Immature natural killer cell (primary cell): ENCODE measurements around the gene ACAD11. TPM values are rescaled to one million over a fixed set of nuclear protein-coding genes. Genes with fewer than 3 reads are reported as not detected.
A peak's percentile ranks its signal among the peaks of the same experiment; 100 is the strongest.

Experiments
- DNase-seq, 3 donors: peaks; one replicate each; pipeline ENCODE4 v3.0.0; 2022; ENCODE audit warnings: mixed read lengths in 1 of 3
- H3K27ac Mint-ChIP-seq, 6 donors: one replicate each; pipeline ENCODE4 v1.8.0; 2020; ENCODE audit warnings: mixed read lengths in 6 of 6, mild to moderate bottlenecking in 5 of 6, inconsistent platforms in 4 of 6, moderate library complexity in 3 of 6
- H3K27me3 Mint-ChIP-seq, 3 donors: one replicate each; pipeline ENCODE4 v1.8.0; 2020 to 2021; ENCODE audit warnings: low read depth in 3 of 3, mild to moderate bottlenecking in 3 of 3, mixed read lengths in 3 of 3, moderate library complexity in 3 of 3, inconsistent platforms in 1 of 3
- H3K36me3 Mint-ChIP-seq, 3 donors: one replicate each; pipeline ENCODE4 v1.8.0; 2020; ENCODE audit warnings: mixed read lengths in 3 of 3, inconsistent platforms in 2 of 3, mild to moderate bottlenecking in 2 of 3
- H3K4me1 Mint-ChIP-seq, 2 donors: one replicate each; pipeline ENCODE4 v1.8.0; 2020; ENCODE audit warnings: inconsistent platforms in 2 of 2, mild to moderate bottlenecking in 2 of 2, mixed read lengths in 2 of 2, moderate library complexity in 1 of 2
- H3K4me3 Mint-ChIP-seq, 5 donors: one replicate each; pipeline ENCODE4 v1.8.0; 2020; ENCODE audit warnings: mild to moderate bottlenecking in 5 of 5, mixed read lengths in 5 of 5, inconsistent platforms in 3 of 5, moderate library complexity in 3 of 5
- H3K9me3 Mint-ChIP-seq, 6 donors: one replicate each; pipeline ENCODE4 v1.8.0; 2020; ENCODE audit warnings: mild to moderate bottlenecking in 6 of 6, mixed read lengths in 6 of 6, inconsistent platforms in 4 of 6, moderate library complexity in 3 of 6
- polyA plus RNA-seq, 3 donors: library from polyadenylated mRNA; unstranded; fragments of 300-500 nt; fragmentation: Illumina TruSeq; gene quantifications; one replicate each; pipeline ENCODE4 v1.2.3, GENCODE V29; 2021

The ACAD11 gene
- polyA plus RNA-seq, 3 donors from 2014 or later = 0.46 to 3.9 (median 1.8) TPM

DNA sequence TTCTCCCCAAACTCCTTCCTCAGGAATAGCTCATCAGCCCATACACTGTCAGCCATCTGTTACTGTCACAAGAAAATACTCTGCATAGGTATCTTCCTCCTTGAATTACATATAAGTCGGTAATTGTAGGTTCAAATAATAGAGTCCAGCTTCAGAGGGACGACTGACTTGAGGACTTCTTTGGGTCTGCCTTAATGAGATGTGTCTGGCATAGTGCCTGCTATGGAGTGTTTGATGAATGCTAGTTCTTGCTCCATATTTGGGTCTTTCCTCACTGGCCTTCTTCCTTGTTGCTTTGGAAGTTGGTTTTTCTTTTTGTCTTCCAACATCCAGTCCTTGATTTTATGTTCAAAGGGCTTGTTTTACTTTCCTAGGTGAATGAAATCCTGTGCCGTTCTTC lies 129.0 kb downstream of the ACAD11 start:
- Mint-ChIP-seq H3K4me1 (no peaks in the 10 kb centered on the region), H3K27ac (no peak overlapping the region), H3K36me3 (peaks cover 18 to 50% (median 39%) of the 10 kb centered on the region in 3 donors)

DNA sequence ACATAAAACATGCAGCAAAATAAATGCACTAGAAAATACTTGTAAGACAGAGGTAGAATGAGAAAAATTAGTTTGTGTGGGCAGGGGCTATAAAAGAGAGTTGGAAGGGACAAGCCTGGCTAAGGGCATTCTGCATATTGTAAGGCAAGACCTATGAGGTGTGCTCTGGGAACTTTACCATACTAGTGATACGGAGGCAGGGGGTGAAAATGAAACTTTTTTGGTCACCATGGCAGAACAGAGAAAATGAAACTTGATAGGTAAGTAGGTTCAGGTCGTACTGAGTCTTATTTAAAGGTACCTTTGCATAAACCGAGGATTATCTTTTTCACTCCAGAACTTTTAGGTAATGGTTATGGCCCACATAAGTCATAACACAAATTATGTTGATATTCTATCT lies 137.3 kb downstream of the ACAD11 start:
- peaks cover 14 to 51% (median 29%) of the 10 kb centered on the region in 3 donors for H3K36me3 Mint-ChIP-seq
- peak overlapping the region in 2 of 6 donors; percentile 15 to 35 for H3K27ac Mint-ChIP-seq
- no peak overlapping the region for H3K4me3 Mint-ChIP-seq
- H3K9me3 Mint-ChIP-seq = no peaks in the 10 kb centered on the region
- no peaks in the 10 kb centered on the region for H3K4me1 Mint-ChIP-seq
- H3K27me3 Mint-ChIP-seq = no peaks in the 10 kb centered on the region
- DNase-seq = no peak

More for the DNA sequence above, 129.0 kb downstream of the ACAD11 start:
- no peaks in the 10 kb centered on the region for H3K9me3 Mint-ChIP-seq
- H3K27me3 Mint-ChIP-seq = no peaks in the 10 kb centered on the region
- H3K4me3 Mint-ChIP-seq = no peak overlapping the region
- no peak for DNase-seq

DNA sequence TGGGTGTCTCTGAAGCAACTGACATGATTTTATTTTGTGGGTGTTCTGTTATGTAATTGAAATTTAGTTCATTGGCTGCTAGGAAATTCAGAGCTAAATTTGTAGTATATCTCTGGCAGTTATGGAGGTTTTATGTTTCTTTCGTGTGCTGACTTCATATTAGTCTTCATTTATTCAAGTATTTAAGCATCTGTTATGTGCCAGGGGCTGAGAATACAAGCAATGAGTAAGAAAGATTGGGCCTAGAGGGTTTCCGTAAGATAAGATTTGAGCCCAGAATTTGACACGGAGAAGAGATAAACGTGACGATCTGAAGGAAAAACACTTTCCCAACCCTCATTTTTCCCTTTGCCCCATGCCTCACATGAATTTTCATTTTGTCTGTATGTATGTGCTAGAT lies 137.7 kb downstream of the ACAD11 start:
- no peak overlapping the region for H3K4me3 Mint-ChIP-seq

DNA sequence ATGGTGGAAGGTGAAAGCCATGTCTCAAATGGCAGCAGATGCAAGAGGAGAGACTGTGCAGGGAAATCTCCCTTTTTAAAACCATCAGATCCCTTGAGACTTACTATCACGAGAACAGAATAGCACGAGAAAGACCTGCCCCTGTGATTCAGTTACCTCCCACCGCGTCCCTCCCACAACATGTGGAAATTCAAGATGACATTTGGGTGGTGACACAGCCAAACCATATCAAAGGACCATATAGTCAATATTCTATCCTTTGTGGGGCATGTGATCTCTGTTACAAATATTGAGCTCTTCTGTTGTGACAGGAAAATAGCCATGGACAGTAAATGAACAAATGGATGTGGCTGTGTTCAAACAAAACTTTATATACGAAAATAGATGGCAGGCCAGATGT lies 139.7 kb downstream of the ACAD11 start:
- Mint-ChIP-seq H3K27me3 (no peaks in the 10 kb centered on the region), H3K4me3 (no peak overlapping the region), H3K9me3 (no peaks in the 10 kb centered on the region), H3K27ac (peak overlapping the region in 1 of 6 donors; percentile 45), H3K36me3 (peaks cover 18 to 53% (median 31%) of the 10 kb centered on the region in 3 donors), H3K4me1 (no peaks in the 10 kb centered on the region)
- no peak for DNase-seq

More for the DNA sequence above, 137.7 kb downstream of the ACAD11 start:
- H3K9me3 Mint-ChIP-seq = no peaks in the 10 kb centered on the region
- H3K36me3 Mint-ChIP-seq = peaks cover 17 to 54% (median 33%) of the 10 kb centered on the region in 3 donors
- no peak for DNase-seq
- no peaks in the 10 kb centered on the region for H3K4me1 Mint-ChIP-seq
- no peaks in the 10 kb centered on the region for H3K27me3 Mint-ChIP-seq
- H3K27ac Mint-ChIP-seq = no peak overlapping the region

DNA sequence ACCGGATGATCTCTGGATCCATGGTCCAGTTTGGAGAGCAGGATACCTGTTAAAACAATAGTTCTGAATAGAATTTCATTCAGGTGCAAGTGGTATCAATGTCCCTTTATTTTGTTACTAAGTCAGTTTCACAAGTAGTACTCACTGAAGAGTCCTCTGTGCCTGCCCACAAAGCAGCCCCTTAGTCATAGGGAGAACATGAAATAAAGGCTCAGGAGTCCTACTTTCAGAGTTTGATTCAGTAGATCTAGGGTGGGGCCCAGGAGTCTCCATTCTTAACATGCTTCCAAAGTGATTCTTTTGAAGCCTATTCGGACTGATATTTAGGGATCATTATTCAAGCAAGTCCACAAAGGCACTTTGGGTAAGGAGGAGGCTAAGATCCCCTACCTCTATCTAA lies 142.3 kb downstream of the ACAD11 start:
- Mint-ChIP-seq H3K36me3 (peaks cover 26 to 49% (median 36%) of the 10 kb centered on the region in 3 donors), H3K27ac (no peak overlapping the region), H3K9me3 (no peaks in the 10 kb centered on the region), H3K27me3 (no peaks in the 10 kb centered on the region), H3K4me3 (no peak overlapping the region), H3K4me1 (no peaks in the 10 kb centered on the region)
- no peak for DNase-seq

DNA sequence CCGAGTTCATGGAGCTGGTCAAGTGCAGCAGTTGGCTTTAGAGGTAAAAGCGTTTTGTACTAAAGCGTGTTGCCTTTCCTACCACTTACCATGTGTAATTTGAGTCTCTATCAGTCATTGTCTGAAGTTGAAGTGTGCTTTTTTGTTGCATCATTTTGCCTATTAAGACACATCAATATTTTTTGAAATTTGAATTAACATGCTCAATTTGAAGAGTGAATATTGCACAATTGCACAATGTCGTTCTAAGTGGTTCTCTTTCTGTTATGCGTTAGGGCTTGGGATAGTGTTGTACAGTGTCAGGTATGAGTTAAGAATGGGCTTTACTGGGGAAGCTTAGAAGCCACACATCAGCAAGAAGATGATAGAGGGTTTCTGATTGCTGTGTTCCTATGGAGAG lies 146.6 kb downstream of the ACAD11 start:
- no peak overlapping the region for H3K27ac Mint-ChIP-seq
- no peak for DNase-seq
- H3K4me1 Mint-ChIP-seq = no peaks in the 10 kb centered on the region
- H3K9me3 Mint-ChIP-seq = no peaks in the 10 kb centered on the region
- H3K36me3 Mint-ChIP-seq = peaks cover 44 to 59% (median 44%) of the 10 kb centered on the region in 3 donors
- H3K4me3 Mint-ChIP-seq = no peak overlapping the region
- H3K27me3 Mint-ChIP-seq = no peaks in the 10 kb centered on the region

DNA sequence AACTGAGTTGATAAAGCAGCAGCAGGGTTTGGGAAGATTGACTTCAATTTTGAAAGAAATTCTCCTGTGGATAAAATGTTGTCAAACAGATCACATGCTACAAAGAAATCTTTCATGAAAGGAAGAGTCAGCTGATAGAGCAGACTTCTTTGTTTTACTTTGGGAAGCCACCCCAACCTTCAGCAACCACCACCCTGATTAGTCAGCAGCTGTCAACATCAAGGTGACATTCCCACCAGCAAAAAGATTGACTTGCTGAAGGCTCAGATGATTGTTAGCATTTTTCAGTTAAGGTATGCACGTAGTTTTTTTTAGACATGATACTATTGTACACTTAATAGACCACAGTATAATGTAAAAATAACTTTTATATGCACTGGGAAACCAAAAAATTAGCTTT lies 150.1 kb downstream of the ACAD11 start:
- peaks cover 0 to 2% (median 0%) of the 10 kb centered on the region in 3 donors for H3K27me3 Mint-ChIP-seq
- no peak overlapping the region for H3K27ac Mint-ChIP-seq
- H3K9me3 Mint-ChIP-seq = no peaks in the 10 kb centered on the region
- no peak for DNase-seq
- no peak overlapping the region for H3K4me3 Mint-ChIP-seq
- peaks cover 45 to 59% (median 54%) of the 10 kb centered on the region in 3 donors for H3K36me3 Mint-ChIP-seq
- no peaks in the 10 kb centered on the region for H3K4me1 Mint-ChIP-seq

DNA sequence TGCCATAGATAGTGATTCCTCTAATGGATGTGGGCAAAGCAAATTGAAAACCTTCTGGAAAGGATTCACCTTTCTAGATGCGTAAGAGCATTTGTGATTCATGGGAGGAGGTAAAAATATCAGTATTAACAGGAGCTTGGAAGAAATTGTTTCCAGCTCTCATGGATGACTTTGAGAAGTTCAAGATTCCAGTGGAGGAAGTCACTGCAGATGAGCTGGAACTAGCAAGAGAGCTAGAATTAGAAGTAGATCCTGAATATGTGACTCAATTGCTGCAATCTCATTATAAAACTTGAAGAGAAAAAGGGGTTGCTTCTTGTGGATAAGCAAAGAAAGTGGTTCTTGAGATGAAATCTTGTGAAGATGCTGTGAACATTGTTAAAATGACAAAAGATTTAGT lies 150.5 kb downstream of the ACAD11 start:
- no peak for DNase-seq
- no peak overlapping the region for H3K27ac Mint-ChIP-seq
- no peaks in the 10 kb centered on the region for H3K9me3 Mint-ChIP-seq
- peaks cover 44 to 57% (median 54%) of the 10 kb centered on the region in 3 donors for H3K36me3 Mint-ChIP-seq
- H3K4me1 Mint-ChIP-seq = no peaks in the 10 kb centered on the region
- H3K27me3 Mint-ChIP-seq = peaks cover 0 to 2% (median 0%) of the 10 kb centered on the region in 3 donors
- no peak overlapping the region for H3K4me3 Mint-ChIP-seq

Other genes with a start within 250 kb of the ACAD11 start
- gene DNAJC13, start 242.3 kb downstream of the ACAD11 start, polyA plus RNA-seq = 10 to 100 TPM in 1 of 3 donors, 1 to 10 TPM in 2; 3.8 to 11.9 (median 5.1) TPM
- under 1 TPM in 2 of 3 donors, not detected in 1; 0.10 to 0.12 TPM for gene ACKR4, start 62.5 kb downstream of the ACAD11 start, polyA plus RNA-seq
- gene UBA5, start 520 bp upstream of the ACAD11 start, polyA plus RNA-seq = 10 to 100 TPM; 32.7 to 56.3 (median 46.4) TPM
- gene NPHP3, start 62.6 kb upstream of the ACAD11 start, polyA plus RNA-seq = 1 to 10 TPM in 2 of 3 donors, not detected in 1; 1.3 to 1.8 TPM